IMR-90 (cell line): ENCODE data around the gene INTS2. TPM values are rescaled to one million over a fixed set of nuclear protein-coding genes. Genes with fewer than 3 reads are reported as not detected.

Experiments used
- ATAC-seq: fragments of 200-7000 bp; cut with Tn5 transposase; 2 replicates; pipeline ENCODE4 v1.9.1; 2020; ENCODE audit warnings: low read depth, mild to moderate bottlenecking, moderate library complexity
- BruUV-seq: library from RNA; stranded (reverse); fragments of 400-500 nt; replicated peaks from 2 replicates; lab custom pipeline; 2021; lab: Mats Ljungman, UMichigan
- CTCF ChIA-PET: fragments of 300-600 bp; formaldehyde crosslinking; extraction: SDS; loops from one replicate; lab custom pipeline; 2021; ENCODE audit warnings: antibody characterized with exemption; lab: Yijun Ruan, JAX
- POLR2A ChIA-PET: fragments of 300-600 bp; sonication (Branson Sonifier 250); formaldehyde crosslinking; loops from one replicate; lab custom pipeline; 2022; ENCODE audit warnings: antibody characterized with exemption; ENCODE audit not compliant: unreplicated experiment; lab: Charles Lee
- DNase-seq: peaks from one replicate; pipeline ENCODE4 v3.0.0; 2013
- H2AFZ ChIP-seq: replicated peaks from 2 replicates; pipeline ENCODE3; 2013; ENCODE audit warnings: low read length, mild to moderate bottlenecking; ENCODE audit not compliant: poor library complexity
- H2AK5ac ChIP-seq: 2 replicates; pipeline ENCODE4 v1.6.1; 2013; ENCODE audit warnings: low read depth, low read length, inconsistent platforms
- H2AK9ac ChIP-seq: replicated peaks from 2 replicates; pipeline ENCODE3; 2013; ENCODE audit warnings: mild to moderate bottlenecking, low read depth, low read length, moderate library complexity; ENCODE audit not compliant: poor library complexity
- H2BK120ac ChIP-seq: 2 replicates; pipeline ENCODE4 v1.6.1; 2013; ENCODE audit warnings: low read depth, low read length, inconsistent platforms
- H2BK15ac ChIP-seq: 3 replicates; pipeline ENCODE4 v1.6.1; 2013; ENCODE audit warnings: low read depth, low read length, inconsistent platforms
- H2BK20ac ChIP-seq: 2 replicates; pipeline ENCODE4 v1.6.1; 2013; ENCODE audit warnings: low read depth, mild to moderate bottlenecking, inconsistent platforms, low read length, moderate library complexity
- H2BK5ac ChIP-seq: 2 replicates; pipeline ENCODE4 v1.6.1; 2013; ENCODE audit warnings: mild to moderate bottlenecking, low read depth, low read length, inconsistent platforms; ENCODE audit not compliant: poor library complexity, severe bottlenecking
- H3K14ac ChIP-seq: replicated peaks from 2 replicates; pipeline ENCODE4 v1.6.1; 2013; ENCODE audit warnings: low read depth, low read length, inconsistent platforms
- H3K18ac ChIP-seq: 2 replicates; pipeline ENCODE4 v1.6.1; 2013; ENCODE audit warnings: low read depth, low read length, control low read depth
- H3K23ac ChIP-seq: 2 replicates; pipeline ENCODE4 v1.6.1; 2013; ENCODE audit warnings: low read depth, low read length, inconsistent platforms
- H3K27ac ChIP-seq: 2 replicates; pipeline ENCODE4 v1.5.1; 2013; ENCODE audit warnings: mild to moderate bottlenecking, control low read depth, low read length; ENCODE audit not compliant: insufficient read depth
- H3K27me3 ChIP-seq: 2 replicates; pipeline ENCODE4 v1.6.1; 2013; ENCODE audit warnings: low read length; ENCODE audit not compliant: control insufficient read depth, insufficient read depth
- H3K36me3 ChIP-seq: 2 replicates; pipeline ENCODE4 v1.6.1; 2013; ENCODE audit warnings: low read length, mixed read lengths; ENCODE audit not compliant: control insufficient read depth, insufficient read depth
- H3K4ac ChIP-seq: 2 replicates; pipeline ENCODE4 v1.6.1; 2013; ENCODE audit warnings: low read depth, low read length, inconsistent platforms
- H3K4me1 ChIP-seq: 2 replicates; pipeline ENCODE4 v1.6.1; 2013; ENCODE audit warnings: low read length, mixed read lengths; ENCODE audit not compliant: control insufficient read depth, insufficient read depth
- H3K4me2 ChIP-seq: 2 replicates; pipeline ENCODE4 v1.6.1; 2013; ENCODE audit warnings: low read depth, mild to moderate bottlenecking, control low read depth, low read length, moderate library complexity
- H3K4me3 ChIP-seq: 2 replicates; pipeline ENCODE4 v1.5.1; 2013; ENCODE audit warnings: low read depth, mild to moderate bottlenecking, control low read depth, low read length, moderate library complexity; ENCODE audit not compliant: insufficient read depth
- H3K56ac ChIP-seq: 2 replicates; pipeline ENCODE4 v1.6.1; 2013; ENCODE audit warnings: low read length, inconsistent platforms; ENCODE audit not compliant: insufficient read depth; ENCODE audit errors: extremely low read depth
- H3K79me1 ChIP-seq, 2 experiments: 2 replicates each; pipeline ENCODE4 v1.6.1; 2013; ENCODE audit warnings: low read length in 2 of 2, inconsistent platforms in 1 of 2, low read depth in 1 of 2
- H3K9ac ChIP-seq: 2 replicates; pipeline ENCODE4 v1.6.1; 2013; ENCODE audit warnings: low read depth, low read length, control low read depth
- H3K9me1 ChIP-seq: 2 replicates; pipeline ENCODE4 v1.6.1; 2013; ENCODE audit warnings: low read length, inconsistent platforms; ENCODE audit not compliant: insufficient read depth
- H3K9me3 ChIP-seq: 2 replicates; pipeline ENCODE4 v1.6.1; 2013; ENCODE audit warnings: low read length; ENCODE audit not compliant: control insufficient read depth, insufficient read depth
- H4K20me1 ChIP-seq: 2 replicates; pipeline ENCODE4 v1.6.1; 2013; ENCODE audit warnings: low read length, inconsistent platforms; ENCODE audit not compliant: insufficient read depth
- H4K5ac ChIP-seq: 2 replicates; pipeline ENCODE4 v1.6.1; 2013; ENCODE audit warnings: mild to moderate bottlenecking, low read depth, low read length, control low read depth
- H4K8ac ChIP-seq, 2 experiments: 2 replicates each; pipeline ENCODE4 v1.6.1; 2013; ENCODE audit warnings: low read depth in 2 of 2, low read length in 2 of 2, control low read depth in 1 of 2, inconsistent platforms in 1 of 2
- H4K91ac ChIP-seq: 2 replicates; pipeline ENCODE4 v1.6.1; 2013; ENCODE audit warnings: low read depth, low read length, inconsistent platforms; ENCODE audit not compliant: insufficient read depth
- CEBPB ChIP-seq: IDR thresholded peaks from 2 replicates; pipeline ENCODE4 v1.6.1; 2012; ENCODE audit warnings: low read depth, low read length, improper control_type of control experiment
- CHD1 ChIP-seq: IDR thresholded peaks from 2 replicates; pipeline ENCODE4 v1.6.1; 2012; ENCODE audit warnings: low read depth, low read length, improper control_type of control experiment
- MAFK ChIP-seq: IDR thresholded peaks from 2 replicates; pipeline ENCODE4 v1.6.1; 2012; ENCODE audit warnings: low read depth, low read length, improper control_type of control experiment
- MXI1 ChIP-seq: IDR thresholded peaks from 2 replicates; pipeline ENCODE4 v1.6.1; 2012; ENCODE audit warnings: low read depth, mild to moderate bottlenecking, low read length, moderate library complexity, borderline replicate concordance
- RCOR1 ChIP-seq: IDR thresholded peaks from 2 replicates; pipeline ENCODE4 v1.6.1; 2012; ENCODE audit warnings: mild to moderate bottlenecking, low read length, improper control_type of control experiment; ENCODE audit not compliant: insufficient replicate concordance
- RFX5 ChIP-seq: IDR thresholded peaks from 2 replicates; pipeline ENCODE4 v1.8.0; 2012; ENCODE audit warnings: low read depth, mild to moderate bottlenecking, low read length, moderate library complexity
- SMC3 ChIP-seq: fragments of 150-350 bp; IDR thresholded peaks from 2 replicates; pipeline ENCODE4 v1.6.1; 2016; ENCODE audit warnings: low read depth, mild to moderate bottlenecking, antibody characterized with exemption, low read length, moderate library complexity
- WGBS, 2 experiments: methylation state at CpG; one replicate each; pipeline versions ENCODE4 v1.1.5 to v1.1.7; 2013; ENCODE audit warnings: missing lambda C conversion rate in 2 of 2; ENCODE audit not compliant: insufficient read length in 1 of 2; ENCODE audit errors: extremely low coverage in 2 of 2; 5-methylcytosine and 5-hydroxymethylcytosine counted together
- dilution Hi-C: fragments of 300-500 bp; cut with HindIII; formaldehyde crosslinking; loops from one replicate; pipeline ENCODE4 v1.14.3; 2018; ENCODE audit warnings: low sequenced_read_pairs; ENCODE audit not compliant: unreplicated experiment
- in situ Hi-C: fragments of 300-500 bp; cut with MboI; formaldehyde crosslinking; loops from 3 replicates; pipeline ENCODE4 v1.14.3; 2019; ENCODE audit warnings: low sequenced_read_pairs, inconsistent platforms, mixed read lengths
- intact Hi-C: fragments of 100-400 bp; cut with micrococcal nuclease; formaldehyde crosslinking; loops from 2 replicates; pipeline ENCODE4 v1.10.0; 2022
- polyA plus RNA-seq, 3 experiments: library from polyadenylated mRNA; depleted of rRNA; stranded (reverse); fragments of >200 nt; gene quantifications; 2 replicates each; pipeline ENCODE4 v1.2.3, GENCODE V29; 2012; ENCODE audit warnings: low replicate concordance in 1 of 3
- total RNA-seq: library from RNA; depleted of rRNA; stranded (reverse); fragments of >200 nt; gene quantifications from 2 replicates; pipeline ENCODE4 v1.2.3, GENCODE V29; 2012
- TF ChIP-seq, protein P1 (sequence below): fragments of 150-350 bp; IDR thresholded peaks from 2 replicates; pipeline ENCODE4 v1.6.1; 2017; ENCODE audit warnings: mild to moderate bottlenecking, antibody characterized with exemption, low read length, low read depth
- TF ChIP-seq, protein P2 (sequence below): fragments of 150-350 bp; IDR thresholded peaks from 2 replicates; pipeline ENCODE4 v1.6.1; 2016; ENCODE audit warnings: low read depth, mild to moderate bottlenecking, low read length, moderate library complexity, borderline replicate concordance

Gene INTS2
- total and polyA plus RNA-seq, 2 of the 4 experiments (the other 2 are of a cell fraction): 4.0 to 17.4 TPM

DNA sequence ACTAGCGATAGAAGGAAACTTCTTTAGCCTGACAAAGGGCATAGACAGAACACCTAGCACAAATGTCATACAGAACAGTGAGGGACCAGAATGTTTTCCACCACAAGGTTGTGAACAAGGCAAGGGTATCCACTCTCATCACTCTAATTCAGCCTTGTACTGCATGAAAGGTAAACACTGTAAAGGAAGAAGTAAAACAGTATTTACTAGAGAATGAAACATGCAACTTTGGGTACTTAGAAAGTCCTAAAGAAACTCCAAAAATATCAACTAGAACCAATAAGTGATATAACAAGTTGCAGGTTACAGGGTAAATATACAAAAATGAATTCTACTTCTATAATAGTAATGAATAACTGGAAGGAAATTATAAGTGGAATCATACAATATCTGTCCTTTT lies 96.7 kb downstream of the INTS2 start:
- H3K23ac ChIP-seq: no peak overlapping the region
- H2BK120ac ChIP-seq: no peak overlapping the region; the same call in 1 of the 2 replicates
- H3K14ac ChIP-seq: no peak overlapping the region
- no peak overlapping the region for H2AK5ac ChIP-seq
- H4K20me1 ChIP-seq: no peaks in the 10 kb centered on the region
- ChIA-PET CTCF (no interaction called here), POLR2A (no interaction called here)
- 0 out of 4 replicates have a peak overlapping the region, but pooled peaks of 1 of the 2 experiments have one; percentile 6 for H4K8ac ChIP-seq
- H3K79me1 ChIP-seq: peaks cover 7 to 20% of the 10 kb centered on the region in 2 experiments
- no peak overlapping the region for H3K9ac ChIP-seq
- dilution Hi-C loops: no loop called here
- no TSS peak for BruUV-seq
- H2BK20ac ChIP-seq: no peak overlapping the region
- intact Hi-C loops: no loop called here
- no peak overlapping the region for H3K56ac ChIP-seq
- ATAC-seq (no peak), DNase-seq (no peak)
- no peak for TF ChIP-seq RCOR1
- TF ChIP-seq MXI1: no peak
- TF ChIP-seq CHD1: no peak
- no peak for TF ChIP-seq CEBPB
- no peak for TF ChIP-seq MAFK
- TF ChIP-seq SMC3: no peak
- TF ChIP-seq, protein P1, sequence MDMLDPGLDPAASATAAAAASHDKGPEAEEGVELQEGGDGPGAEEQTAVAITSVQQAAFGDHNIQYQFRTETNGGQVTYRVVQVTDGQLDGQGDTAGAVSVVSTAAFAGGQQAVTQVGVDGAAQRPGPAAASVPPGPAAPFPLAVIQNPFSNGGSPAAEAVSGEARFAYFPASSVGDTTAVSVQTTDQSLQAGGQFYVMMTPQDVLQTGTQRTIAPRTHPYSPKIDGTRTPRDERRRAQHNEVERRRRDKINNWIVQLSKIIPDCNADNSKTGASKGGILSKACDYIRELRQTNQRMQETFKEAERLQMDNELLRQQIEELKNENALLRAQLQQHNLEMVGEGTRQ: no peak
- no peak for TF ChIP-seq RFX5
- TF ChIP-seq, protein P2, sequence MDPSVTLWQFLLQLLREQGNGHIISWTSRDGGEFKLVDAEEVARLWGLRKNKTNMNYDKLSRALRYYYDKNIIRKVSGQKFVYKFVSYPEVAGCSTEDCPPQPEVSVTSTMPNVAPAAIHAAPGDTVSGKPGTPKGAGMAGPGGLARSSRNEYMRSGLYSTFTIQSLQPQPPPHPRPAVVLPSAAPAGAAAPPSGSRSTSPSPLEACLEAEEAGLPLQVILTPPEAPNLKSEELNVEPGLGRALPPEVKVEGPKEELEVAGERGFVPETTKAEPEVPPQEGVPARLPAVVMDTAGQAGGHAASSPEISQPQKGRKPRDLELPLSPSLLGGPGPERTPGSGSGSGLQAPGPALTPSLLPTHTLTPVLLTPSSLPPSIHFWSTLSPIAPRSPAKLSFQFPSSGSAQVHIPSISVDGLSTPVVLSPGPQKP: no peak
- no CpG with 5 or more reads among the region's 1 CpG for WGBS, 2 experiments
- H2AK9ac ChIP-seq: no peak overlapping the region
- no peak overlapping the region for H4K5ac ChIP-seq
- H3K4ac ChIP-seq: no peak overlapping the region
- no peaks in the 10 kb centered on the region for H3K27me3 ChIP-seq
- H3K9me3 ChIP-seq: no peaks in the 10 kb centered on the region
- H2AFZ ChIP-seq: no peak overlapping the region
- H3K4me2 ChIP-seq: no peak overlapping the region
- in situ Hi-C loops: no loop called here
- H2BK15ac ChIP-seq: 0 out of 3 replicates have a peak overlapping the region, but pooled peaks have one; percentile 52
- H2BK5ac ChIP-seq: no peak overlapping the region
- no peak overlapping the region for H3K18ac ChIP-seq
- no peaks in the 10 kb centered on the region for H3K36me3 ChIP-seq
- no peak overlapping the region; the same call in 1 of the 2 replicates for H4K91ac ChIP-seq
- peaks cover 7% of the 10 kb centered on the region for H3K9me1 ChIP-seq
- H3K27ac ChIP-seq: no peak overlapping the region
- no peak overlapping the region for H3K4me3 ChIP-seq
- H3K4me1 ChIP-seq: peaks cover 7% of the 10 kb centered on the region
